Right cardiac atrium (tissue), 5 donors: ENCODE measurements around the gene NECAB2. TPM values are rescaled to one million over a fixed set of nuclear protein-coding genes. Genes with fewer than 3 reads are reported as not detected.

Source experiments
- ATAC-seq, 2 donors: fragments of 200-7000 bp; cut with Tn5 transposase; one replicate each; pipeline versions ENCODE4 v1.8.0 to v1.9.1; 2020; ENCODE audit warnings: moderate library complexity in 2 of 2, mild to moderate bottlenecking in 1 of 2
- DNase-seq, 3 donors: peaks; one replicate each; pipeline ENCODE4 v3.0.0-alpha.2; 2020
- H3K27ac ChIP-seq: one replicate; pipeline ENCODE4 v1.5.1; 2013; ENCODE audit warnings: mild to moderate bottlenecking, low read length, control low read depth, moderate library complexity
- H3K27me3 ChIP-seq: one replicate; pipeline ENCODE4 v1.6.1; 2013; ENCODE audit not compliant: control insufficient read depth, insufficient read depth
- H3K4me1 ChIP-seq: one replicate; pipeline ENCODE4 v1.6.1; 2013; ENCODE audit warnings: low read length; ENCODE audit not compliant: control insufficient read depth, insufficient read depth
- H3K4me3 ChIP-seq: one replicate; pipeline ENCODE4 v1.5.1; 2013; ENCODE audit warnings: low read length, control low read depth
- H3K9me3 ChIP-seq: one replicate; pipeline ENCODE4 v1.6.1; 2013; ENCODE audit warnings: low read length; ENCODE audit not compliant: control insufficient read depth
- WGBS: extraction: QIAGEN DNeasy Blood & Tissue Kit; methylation state at CpG from one replicate; pipeline ENCODE4 v1.1.7; 2013; 5-methylcytosine and 5-hydroxymethylcytosine counted together
- intact Hi-C, 4 donors: fragments of 100-400 bp; cut with DNase I; formaldehyde crosslinking; loops; one replicate each; pipeline versions ENCODE4 v1.11.0 to v1.14.0; 2022 to 2023
- polyA plus RNA-seq: library from polyadenylated mRNA; stranded (reverse); fragments of 200-250 nt; gene quantifications from one replicate; pipeline ENCODE4 v1.2.3, GENCODE V29; 2013
- total RNA-seq, 4 donors: library from RNA; stranded (reverse); fragmentation: NEBNext Ultra II Directional; extraction: Animal tissue kit (Norgen Biotek cat#: 25700); gene quantifications; one replicate each; pipeline ENCODE4 v1.2.1, GENCODE V29; 2021
- donor health status: healthy with polysubstance abuse.
- donor health status: DM: no; HTN: yes; CAD: no.
- donor health status: DM: no; HTN: no; CAD: no.
- donor health status: DM: no; HTN: yes; CAD: no; lungs with severe emphysema.
- donor health status: DM: yes; HTN: yes; CAD: no.

The NECAB2 gene
- total and polyA plus RNA-seq, 5 donors, result 0.28 to 1.8 (median 1.7) TPM

DNA sequence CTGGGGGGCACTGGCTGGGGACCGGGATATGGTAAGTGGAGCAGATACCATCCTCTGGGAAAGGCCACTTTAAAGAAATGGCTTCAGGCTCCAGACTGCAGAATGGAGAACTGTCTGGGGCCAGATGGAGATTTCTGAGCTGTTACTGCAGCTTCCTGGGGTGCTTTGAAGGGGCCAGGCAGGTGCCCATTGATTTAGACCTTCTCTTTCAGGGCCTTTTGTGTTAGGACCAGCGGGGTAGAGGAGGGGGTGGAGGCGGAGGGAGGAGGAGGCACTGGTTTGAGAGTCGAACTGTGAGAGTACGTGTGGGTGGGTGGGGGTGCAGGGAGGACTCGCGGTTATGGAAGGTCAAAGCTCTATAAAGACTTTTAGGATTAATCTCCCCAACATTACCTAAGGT is 11.4 kb downstream of the NECAB2 start:
- intact Hi-C loops, result loop anchor here in 2 of 4 donors (10.0 kb wide), 2 partner anchors 195 to 495 kb away; no protein-coding TSS in a partner anchor
- no peak overlapping the region for H3K4me3 ChIP-seq
- peak in 2 of 3 donors; percentile 9 to 33 for DNase-seq

DNA sequence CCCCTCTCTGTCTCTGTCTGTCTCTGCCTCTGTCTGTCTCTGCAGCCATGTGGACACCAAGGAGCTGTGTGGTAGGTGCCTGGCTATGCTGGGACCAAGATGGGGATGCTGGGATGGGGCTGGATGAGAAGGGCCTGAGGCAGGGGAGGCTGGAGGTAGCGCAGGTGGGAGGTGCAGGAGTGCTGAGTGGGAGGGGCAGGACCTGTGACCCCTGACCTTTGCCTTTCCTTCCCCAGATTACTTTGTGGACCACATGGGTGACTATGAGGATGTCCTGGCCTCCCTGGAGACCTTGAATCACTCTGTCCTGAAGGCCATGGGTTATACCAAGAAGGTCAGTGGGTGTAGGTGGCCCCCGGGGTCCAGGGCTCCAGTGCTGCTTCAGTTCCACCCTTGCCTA is 12.8 kb downstream of the NECAB2 start:
- H3K4me1 ChIP-seq, result no peaks in the 10 kb centered on the region
- H3K4me3 ChIP-seq, result no peak overlapping the region
- 96% methylated on average over 2 of the region's 2 CpGs for WGBS
- no peaks in the 10 kb centered on the region for H3K9me3 ChIP-seq
- H3K27me3 ChIP-seq, result no peaks in the 10 kb centered on the region
- intact Hi-C loops, result no loop called here
- H3K27ac ChIP-seq, result no peak overlapping the region
- ATAC-seq (no peak), DNase-seq (peak in 1 of 3 donors; percentile 20)

More for the DNA sequence above, 11.4 kb downstream of the NECAB2 start:
- 95% methylated on average over 7 of the region's 7 CpGs for WGBS
- Histone ChIP-seq H3K4me1 (no peaks in the 10 kb centered on the region), H3K27ac (no peak overlapping the region), H3K9me3 (no peaks in the 10 kb centered on the region), H3K27me3 (no peaks in the 10 kb centered on the region)
- no peak for ATAC-seq

DNA sequence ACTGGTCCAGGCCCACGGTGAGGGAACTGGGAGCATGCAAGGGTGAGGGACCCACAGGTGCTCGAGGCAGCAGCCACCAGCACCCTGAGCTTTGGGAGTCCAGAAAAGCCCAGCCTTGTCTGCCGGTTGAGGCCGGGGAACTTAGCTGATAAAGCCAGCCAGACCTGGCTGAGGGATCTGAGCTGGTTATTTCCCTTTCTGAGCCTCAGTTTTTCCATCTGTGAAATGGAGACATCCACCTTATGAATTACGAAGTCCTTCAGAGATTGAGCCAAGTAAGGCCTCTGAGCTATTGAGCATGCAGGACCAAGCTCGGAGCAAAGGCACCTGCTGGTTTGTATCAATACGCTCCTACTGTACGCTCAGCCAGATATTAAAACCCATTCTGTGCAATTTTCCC is 13.8 kb downstream of the NECAB2 start:
- H3K4me3 ChIP-seq, result no peak overlapping the region
- DNase-seq, result peak in 1 of 3 donors; percentile 25
- WGBS, result 93% methylated on average over 8 of the region's 8 CpGs
- H3K27me3 ChIP-seq, result no peaks in the 10 kb centered on the region
- H3K9me3 ChIP-seq, result no peaks in the 10 kb centered on the region
- H3K27ac ChIP-seq, result no peak overlapping the region
- H3K4me1 ChIP-seq, result no peaks in the 10 kb centered on the region
- ATAC-seq, result no peak
- intact Hi-C loops, result no loop called here

DNA sequence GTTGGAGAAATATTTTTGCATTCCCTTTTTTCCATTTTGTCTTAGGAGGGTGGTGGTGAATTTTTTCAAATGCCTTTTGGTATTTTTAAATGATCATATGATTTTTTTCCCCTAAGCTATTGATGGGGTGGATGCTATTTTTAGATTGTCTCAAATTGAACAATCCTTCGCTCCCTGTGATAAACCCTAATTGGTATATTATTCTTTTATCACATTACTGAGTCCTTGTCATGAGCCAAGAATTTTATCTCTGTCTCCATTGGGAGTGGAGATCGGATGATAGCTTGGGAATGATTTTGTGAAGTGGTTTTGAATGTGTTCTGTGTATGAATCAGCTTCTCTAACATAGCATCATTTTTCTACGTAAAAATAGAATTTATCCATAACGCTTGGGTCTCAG is 15.4 kb downstream of the NECAB2 start:
- Histone ChIP-seq H3K4me3 (no peak overlapping the region), H3K4me1 (no peaks in the 10 kb centered on the region), H3K9me3 (no peaks in the 10 kb centered on the region), H3K27me3 (no peaks in the 10 kb centered on the region), H3K27ac (no peak overlapping the region)
- intact Hi-C loops, result no loop called here
- ATAC-seq (no peak), DNase-seq (no peak)
- 34% methylated on average over 4 of the region's 4 CpGs for WGBS

DNA sequence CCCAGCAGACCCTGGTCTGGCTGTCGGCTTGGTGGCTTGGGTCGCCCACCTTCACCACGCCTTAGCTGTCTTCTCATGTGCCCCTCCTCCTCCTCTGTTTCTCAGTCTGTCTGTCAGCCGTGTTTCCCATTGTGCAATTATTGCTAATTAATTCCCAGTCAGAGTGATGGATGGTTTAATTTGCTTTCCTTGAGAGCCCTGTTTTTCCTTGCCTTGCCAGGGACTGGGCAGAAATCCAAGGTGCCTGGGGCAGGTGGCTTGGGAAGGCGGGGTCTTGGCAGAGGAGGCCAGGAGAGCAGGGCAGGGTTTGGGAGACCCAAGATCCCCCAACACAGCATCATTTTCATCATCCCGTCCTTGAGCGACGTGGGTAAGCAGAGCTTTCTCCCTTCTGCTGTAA is 21.3 kb downstream of the NECAB2 start:
- Histone ChIP-seq H3K9me3 (no peaks in the 10 kb centered on the region), H3K27ac (no peak overlapping the region), H3K4me3 (no peak overlapping the region), H3K4me1 (no peaks in the 10 kb centered on the region), H3K27me3 (no peaks in the 10 kb centered on the region)
- intact Hi-C loops, result no loop called here
- DNase-seq, result peak in 2 of 3 donors; percentile 7 to 10
- ATAC-seq, result no peak
- 79% methylated on average over 8 of the region's 8 CpGs for WGBS

DNA sequence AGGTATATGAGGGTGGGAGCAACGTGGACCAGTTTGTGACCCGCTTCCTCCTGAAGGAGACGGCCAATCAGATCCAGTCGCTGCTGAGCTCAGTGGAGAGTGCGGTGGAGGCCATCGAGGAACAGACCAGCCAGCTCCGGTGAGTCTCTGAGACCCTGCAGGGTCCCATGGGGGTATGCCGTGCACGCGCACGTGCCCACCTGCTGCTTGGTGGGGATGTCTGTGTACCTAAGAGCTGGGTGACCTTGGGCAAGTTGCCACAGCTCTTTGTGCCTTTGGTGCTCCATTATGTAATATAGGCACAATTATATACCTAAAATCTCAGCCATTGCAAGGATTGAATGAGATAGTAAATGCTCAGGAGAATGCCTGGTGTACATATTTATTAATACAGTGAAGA is 22.4 kb downstream of the NECAB2 start:
- no peaks in the 10 kb centered on the region for H3K27me3 ChIP-seq
- ATAC-seq (no peak), DNase-seq (peak in 2 of 3 donors; percentile 21 to 31)
- no peak overlapping the region for H3K27ac ChIP-seq
- no peaks in the 10 kb centered on the region for H3K9me3 ChIP-seq
- WGBS, result 90% methylated on average over 11 of the region's 11 CpGs
- no peak overlapping the region for H3K4me3 ChIP-seq
- intact Hi-C loops, result no loop called here
- no peaks in the 10 kb centered on the region for H3K4me1 ChIP-seq

DNA sequence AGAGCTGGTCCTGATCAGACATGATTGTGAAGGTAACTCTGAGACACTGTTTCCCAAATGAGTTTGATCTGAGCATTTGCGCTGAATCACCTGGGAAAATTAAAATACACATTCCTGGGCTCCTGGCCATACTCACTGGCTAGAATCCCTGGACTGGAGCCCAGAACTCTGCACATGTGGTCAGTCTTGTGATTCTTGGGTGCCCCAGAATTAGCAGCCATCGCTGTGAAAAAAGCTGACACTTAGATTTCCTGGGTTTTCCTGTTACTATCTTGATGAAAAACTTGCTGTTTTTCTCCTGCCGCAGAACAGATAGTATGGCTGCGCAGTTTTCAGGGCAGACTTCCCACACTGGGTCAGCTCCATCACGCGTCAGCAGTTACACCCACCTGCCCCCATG is 24.6 kb downstream of the NECAB2 start:
- ATAC-seq (peak in 1 of 2 donors; percentile 33), DNase-seq (peak; percentile 29 to 66 (median 33))
- Histone ChIP-seq H3K4me1 (no peaks in the 10 kb centered on the region), H3K4me3 (no peak overlapping the region), H3K27me3 (no peaks in the 10 kb centered on the region), H3K27ac (no peak overlapping the region), H3K9me3 (no peaks in the 10 kb centered on the region)
- intact Hi-C loops, result no loop called here
- WGBS, result 42% methylated on average over 6 of the region's 6 CpGs

DNA sequence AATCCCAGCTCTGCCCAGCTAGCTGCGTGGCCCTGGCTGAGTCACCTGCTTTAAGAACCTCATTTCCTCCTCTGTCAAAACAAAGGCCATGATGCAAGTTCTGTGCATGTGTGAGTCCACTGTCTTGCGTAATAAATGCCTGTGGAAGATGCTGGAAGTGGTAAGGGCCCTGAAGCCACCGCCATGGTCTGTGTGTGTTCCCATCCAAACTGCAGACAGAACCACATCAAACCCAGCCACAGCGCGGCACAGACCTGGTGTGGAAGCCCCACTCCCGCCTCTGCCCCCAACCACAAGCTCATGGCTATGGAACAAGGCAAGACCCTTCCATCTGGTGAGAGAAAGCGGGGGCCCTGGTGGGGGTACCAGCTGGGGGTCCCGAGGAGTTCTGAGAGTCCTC is 26.0 kb downstream of the NECAB2 start:
- Histone ChIP-seq H3K4me1 (no peaks in the 10 kb centered on the region), H3K9me3 (no peaks in the 10 kb centered on the region), H3K27me3 (no peaks in the 10 kb centered on the region), H3K4me3 (no peak overlapping the region), H3K27ac (no peak overlapping the region)
- 82% methylated on average over 8 of the region's 8 CpGs for WGBS
- intact Hi-C loops, result no loop called here
- peak in 1 of 3 donors; percentile 44 for DNase-seq
- peak in 1 of 2 donors; percentile 12 for ATAC-seq

DNA sequence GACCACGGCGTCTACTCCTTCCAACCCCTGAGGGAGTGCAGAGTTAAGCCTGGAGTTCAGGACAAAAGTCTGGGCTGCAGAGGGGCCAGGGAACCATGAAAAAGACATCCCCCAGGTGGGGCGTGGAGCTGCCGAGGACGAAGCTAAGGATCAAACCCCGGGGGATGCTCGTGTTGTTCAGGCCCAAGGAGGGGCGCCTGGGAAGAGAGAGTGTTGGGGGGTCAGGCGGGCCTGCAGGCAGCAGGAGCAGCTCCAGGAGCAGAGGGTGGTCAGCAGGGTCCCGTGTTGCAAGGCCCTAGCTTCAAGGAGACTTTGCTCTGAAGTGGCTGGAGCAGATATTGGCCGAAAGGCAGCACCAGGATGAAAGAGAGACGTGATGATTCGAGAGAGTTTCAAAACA is 26.7 kb downstream of the NECAB2 start:
- intact Hi-C loops, result no loop called here
- no peak overlapping the region for H3K4me3 ChIP-seq
- H3K27ac ChIP-seq, result no peak overlapping the region
- H3K9me3 ChIP-seq, result no peaks in the 10 kb centered on the region
- no peaks in the 10 kb centered on the region for H3K27me3 ChIP-seq
- H3K4me1 ChIP-seq, result no peaks in the 10 kb centered on the region
- 79% methylated on average over 13 of the region's 13 CpGs for WGBS
- ATAC-seq, result no peak
- DNase-seq, result peak in 1 of 3 donors; percentile 30

DNA sequence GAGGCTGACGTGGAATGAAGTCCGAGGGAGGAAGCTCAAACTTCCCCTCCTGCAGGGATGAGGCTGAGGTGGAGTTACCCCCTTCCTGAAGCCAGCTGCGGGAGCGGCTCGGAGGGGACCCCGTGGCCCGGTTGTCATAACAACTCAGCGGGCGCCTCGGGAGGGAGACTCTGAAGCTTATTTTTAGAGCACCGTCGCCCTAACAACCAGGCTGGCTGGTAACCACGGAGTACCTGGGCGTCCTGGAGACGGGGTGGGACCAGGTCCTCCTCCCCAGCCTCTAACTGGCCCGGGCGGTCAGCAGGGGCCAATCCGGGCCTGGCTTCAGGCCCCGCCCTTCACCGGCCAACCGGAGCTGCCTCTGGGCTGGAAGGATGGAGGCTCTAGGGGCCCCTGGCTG is 27.7 kb downstream of the NECAB2 start:
- Histone ChIP-seq H3K27ac (no peak overlapping the region), H3K4me1 (no peaks in the 10 kb centered on the region), H3K4me3 (no peak overlapping the region), H3K9me3 (no peaks in the 10 kb centered on the region), H3K27me3 (no peaks in the 10 kb centered on the region)
- DNase-seq (peak in 1 of 3 donors; percentile 71), ATAC-seq (peak; percentile 30 to 47)
- intact Hi-C loops, result no loop called here
- WGBS, result 15% methylated on average over 21 of the region's 21 CpGs

DNA sequence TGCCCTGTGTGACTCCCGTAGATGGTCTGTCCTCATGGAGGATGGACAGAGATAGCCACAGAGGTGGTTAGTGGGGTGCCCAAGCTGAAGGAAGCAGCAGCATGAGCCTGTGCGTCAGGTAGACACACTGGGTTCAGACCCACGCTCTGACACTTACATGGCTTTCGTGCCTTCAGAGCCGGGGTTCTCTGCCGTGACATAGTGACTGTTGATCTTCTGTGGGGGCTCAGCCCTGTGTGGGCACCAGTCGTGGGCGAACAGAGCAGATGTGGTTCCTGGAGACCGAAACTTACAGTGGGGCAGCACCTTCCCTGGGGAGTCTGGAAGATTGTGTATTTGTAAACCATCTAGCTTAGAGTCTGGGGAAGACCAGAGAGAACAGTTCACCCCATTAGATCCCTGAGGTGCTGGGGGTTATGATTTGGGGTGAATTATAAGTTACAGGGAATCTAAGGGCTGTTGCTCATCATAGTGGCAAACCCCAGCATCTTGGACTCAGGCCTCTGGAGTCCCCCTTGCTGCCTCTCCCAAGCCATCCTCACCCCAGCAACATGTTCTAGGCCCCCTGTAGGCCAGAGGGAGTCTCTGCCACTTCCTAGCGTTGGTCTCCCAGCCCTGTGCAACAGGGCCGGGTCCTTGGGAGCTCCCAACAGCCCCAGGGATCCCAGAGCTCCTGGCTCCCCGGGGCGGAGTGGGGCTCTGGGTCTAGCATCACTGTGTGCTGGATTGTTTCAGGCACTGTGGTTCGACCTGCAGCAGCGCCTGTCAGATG is 28.6 kb downstream of the NECAB2 start:
- no peaks in the 10 kb centered on the region for H3K4me1 ChIP-seq
- H3K9me3 ChIP-seq, result no peaks in the 10 kb centered on the region
- no peaks in the 10 kb centered on the region for H3K27me3 ChIP-seq
- peak in 1 of 3 donors; percentile 32 for DNase-seq
- ATAC-seq, result no peak
- WGBS, result 83% methylated on average over 15 of the region's 15 CpGs
- no peak overlapping the region for H3K27ac ChIP-seq
- H3K4me3 ChIP-seq, result no peak overlapping the region
- intact Hi-C loops, result no loop called here
